GM21381 (cell line): ENCODE results near the gene HNRNPUL1.
A peak's percentile ranks its signal among the peaks of the same experiment; 100 is the strongest.
"Not testable (repeated sequence)": the region's sequence is repeated elsewhere in the genome, so short reads cannot be mapped to it uniquely, and the experiment has no call there.

ENCODE experiments used
- ATAC-seq: cut with Tn5 transposase; IDR thresholded peaks from one replicate; pipeline ENCODE4 v1.9.1; 2021; ENCODE audit warnings: mild to moderate bottlenecking, moderate library complexity; ENCODE audit not compliant: unreplicated experiment

HNRNPUL1 gene

DNA sequence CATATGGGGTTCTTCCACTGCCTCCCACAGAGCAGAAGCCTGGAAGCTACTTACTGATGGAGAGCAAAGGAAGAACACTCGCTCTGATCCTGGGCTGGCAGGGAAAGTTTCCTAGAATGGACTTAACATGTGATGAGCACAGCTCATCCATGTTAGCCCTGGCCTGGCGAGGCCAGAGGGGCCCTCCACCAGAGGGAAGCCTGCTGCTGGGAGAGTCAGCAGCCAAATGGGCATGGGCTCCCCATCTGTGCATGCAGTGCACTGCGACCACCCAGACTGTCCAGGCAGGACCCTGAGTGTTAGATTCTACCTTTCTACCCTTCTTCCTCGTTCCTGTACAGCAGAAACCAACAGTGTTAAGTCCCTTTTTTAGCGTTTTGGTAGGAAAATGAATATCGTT, 8.9 kb downstream of the HNRNPUL1 start:
- ATAC-seq = no peak

DNA sequence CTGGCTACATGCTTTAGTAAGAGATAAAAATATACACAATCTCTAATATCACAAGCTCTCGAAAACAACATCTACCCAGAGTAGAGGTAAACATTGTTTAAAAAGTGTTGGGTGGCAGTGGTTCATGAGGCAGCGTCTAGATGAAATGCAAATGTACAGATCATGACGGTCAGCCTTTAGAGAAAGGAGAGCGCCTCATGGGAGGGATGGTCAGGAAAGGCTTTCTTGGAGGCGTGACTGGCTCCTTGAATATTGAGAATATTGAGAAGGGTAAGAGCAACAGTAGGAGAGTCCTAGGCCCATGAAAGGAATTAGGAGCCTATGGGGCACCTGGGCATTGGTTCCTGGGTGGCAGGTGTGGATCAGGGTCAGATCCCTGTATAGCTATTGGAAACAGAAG, 10.6 kb downstream of the HNRNPUL1 start:
- no peak for ATAC-seq

DNA sequence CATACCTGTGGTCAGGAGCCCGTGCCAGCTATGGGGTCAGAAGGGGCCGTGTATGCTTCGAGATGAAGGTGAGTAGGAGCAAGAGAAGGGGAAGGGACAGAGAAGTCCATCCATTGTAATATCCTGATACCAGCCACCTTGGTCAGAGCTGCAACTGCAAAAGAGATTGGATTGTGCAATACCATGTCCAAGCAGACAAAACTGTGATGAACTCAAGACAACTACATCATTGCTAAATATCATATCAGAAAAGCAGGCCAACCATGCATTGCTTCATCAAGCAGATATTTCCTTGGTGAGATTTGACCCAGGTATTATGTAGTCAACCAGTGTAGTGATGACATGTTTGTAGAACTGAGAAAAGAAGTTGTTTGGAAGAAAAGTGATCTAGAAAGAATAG, 12.1 kb downstream of the HNRNPUL1 start:
- ATAC-seq = no peak

DNA sequence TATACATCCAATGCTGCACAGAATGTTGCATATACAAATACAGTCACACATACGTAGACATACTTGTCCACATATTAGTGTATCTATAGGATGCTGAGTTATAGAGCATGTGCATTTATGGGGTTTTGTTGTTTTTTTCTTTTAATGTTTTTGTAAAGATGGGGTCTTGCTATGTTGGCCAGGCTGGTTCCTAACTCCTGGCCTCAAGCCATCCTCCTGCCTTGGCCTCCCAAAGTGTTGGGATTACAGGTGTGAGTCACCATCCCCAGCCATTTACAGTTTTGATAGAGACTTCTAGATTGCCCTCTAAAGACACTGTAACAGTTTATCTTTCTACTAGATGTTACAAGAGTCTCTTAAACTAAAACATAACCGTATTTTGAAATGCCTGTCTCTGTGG, 14.3 kb downstream of the HNRNPUL1 start:
- no peak for ATAC-seq

DNA sequence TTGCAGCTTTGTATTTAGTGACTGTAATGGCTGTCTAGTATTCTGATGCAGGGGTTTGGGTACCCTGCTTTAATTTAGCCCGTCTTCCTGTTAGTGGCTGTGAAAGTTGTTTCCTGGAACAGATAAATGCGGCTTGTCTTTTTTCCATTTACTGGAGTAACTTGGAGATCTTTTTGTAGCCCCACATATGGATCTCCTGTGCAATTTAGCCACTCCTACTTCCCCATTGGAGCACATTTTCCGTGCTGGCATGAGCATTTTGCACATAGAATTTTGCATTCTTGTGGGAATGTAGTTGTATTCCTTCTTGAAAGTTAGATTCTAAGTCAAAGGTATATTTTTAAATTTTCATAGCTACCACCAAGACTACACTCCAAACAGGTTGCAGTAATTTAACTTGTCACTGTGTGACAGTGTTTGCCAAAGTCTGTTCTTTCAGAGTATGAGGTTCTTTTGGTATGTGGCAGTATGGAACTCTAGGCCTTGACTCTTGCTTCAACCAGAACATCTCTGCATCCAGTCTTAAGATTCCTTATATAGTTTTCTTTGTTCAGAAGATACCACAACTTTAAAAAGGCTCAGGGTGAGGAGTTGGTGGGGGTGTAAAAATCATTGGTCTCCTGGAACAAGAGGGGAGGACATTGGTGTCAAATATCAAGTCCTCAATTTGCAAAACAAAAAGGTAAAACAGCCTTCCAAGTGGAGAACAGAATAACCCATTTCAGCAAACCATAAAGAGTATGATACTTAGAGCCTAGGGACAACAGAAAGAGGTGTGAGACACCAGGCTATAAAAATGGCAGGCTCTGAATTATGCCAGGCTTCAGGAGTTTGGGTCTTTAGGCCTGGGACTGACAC, 24.7 kb downstream of the HNRNPUL1 start:
- ATAC-seq = no peak

DNA sequence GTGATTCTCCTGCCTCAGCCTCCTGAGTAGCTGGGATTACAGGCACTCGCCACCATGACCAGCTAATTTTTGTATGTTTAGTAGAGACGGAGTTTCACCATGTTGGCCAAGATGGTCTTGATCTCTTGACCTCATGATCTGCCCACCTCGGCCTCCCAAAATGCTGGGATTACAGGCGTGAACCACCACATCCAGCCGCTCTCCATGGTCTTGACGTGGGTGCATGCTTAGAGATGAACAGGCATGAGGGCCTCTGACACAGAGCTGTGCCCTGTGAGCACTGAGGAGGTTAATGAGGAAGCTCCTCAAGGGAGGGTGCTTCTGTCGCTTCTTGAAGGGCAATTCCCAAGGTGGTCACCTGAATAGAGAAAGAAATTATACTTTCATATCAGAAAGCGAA, 25.6 kb downstream of the HNRNPUL1 start:
- not testable (repeated sequence) for ATAC-seq

DNA sequence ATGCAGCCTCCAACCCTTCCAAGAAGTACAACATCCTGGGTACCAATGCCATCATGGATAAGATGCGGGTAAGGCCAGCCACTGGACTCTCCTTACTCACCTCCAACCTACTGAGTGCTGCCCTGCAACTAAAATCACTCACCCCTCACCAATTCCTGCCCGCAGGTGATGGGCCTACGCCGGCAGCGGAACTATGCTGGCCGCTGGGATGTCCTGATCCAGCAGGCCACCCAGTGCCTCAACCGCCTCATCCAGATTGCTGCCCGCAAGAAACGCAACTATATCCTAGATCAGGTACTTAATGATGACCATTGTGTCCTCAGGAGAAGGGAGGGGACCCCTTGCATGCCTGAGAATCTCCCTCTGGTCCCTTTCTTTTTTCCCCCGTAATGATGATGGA, 30.2 kb downstream of the HNRNPUL1 start:
- no peak for ATAC-seq

DNA sequence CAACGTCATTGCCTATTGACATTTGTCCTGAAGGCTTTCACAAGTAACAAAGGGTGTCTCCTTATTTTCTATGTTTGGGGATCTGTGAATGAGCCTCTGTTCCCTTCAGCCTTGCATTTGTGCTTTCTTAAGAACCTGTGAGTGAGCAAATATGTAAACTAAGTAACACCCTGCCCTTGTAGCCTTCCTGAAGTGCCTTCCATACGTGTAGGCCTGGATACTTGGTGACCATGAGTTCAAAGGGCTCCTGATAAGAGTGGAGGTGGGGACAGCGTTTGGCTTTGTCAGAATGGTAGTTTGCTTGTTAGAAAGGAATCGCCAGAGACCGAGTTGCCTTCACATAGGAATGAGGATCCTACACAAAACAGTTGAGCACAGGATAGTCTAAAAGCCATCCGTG, 31.3 kb downstream of the HNRNPUL1 start:
- ATAC-seq = no peak

DNA sequence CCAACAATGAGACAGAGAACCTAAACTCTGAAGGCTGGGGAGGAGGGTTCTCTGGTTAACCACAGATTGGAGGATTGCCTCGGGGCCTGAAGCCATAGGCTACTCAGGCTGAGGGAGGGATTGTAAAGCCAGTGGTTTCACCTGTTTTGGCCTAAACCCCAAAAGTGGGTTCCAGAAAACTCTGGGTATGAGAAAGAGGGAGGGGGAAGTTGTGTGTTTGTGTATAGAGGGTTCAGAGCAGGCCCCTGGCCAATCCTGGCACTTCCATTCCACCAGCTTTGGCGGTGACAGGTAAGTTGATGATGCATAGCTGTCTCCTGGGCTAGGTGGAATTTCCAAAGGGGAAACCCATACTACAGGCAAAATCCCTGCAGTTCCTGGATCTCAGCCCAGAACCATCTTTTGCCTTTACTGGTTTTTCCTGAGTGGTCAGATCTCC, 32.3 kb downstream of the HNRNPUL1 start:
- no peak for ATAC-seq

DNA sequence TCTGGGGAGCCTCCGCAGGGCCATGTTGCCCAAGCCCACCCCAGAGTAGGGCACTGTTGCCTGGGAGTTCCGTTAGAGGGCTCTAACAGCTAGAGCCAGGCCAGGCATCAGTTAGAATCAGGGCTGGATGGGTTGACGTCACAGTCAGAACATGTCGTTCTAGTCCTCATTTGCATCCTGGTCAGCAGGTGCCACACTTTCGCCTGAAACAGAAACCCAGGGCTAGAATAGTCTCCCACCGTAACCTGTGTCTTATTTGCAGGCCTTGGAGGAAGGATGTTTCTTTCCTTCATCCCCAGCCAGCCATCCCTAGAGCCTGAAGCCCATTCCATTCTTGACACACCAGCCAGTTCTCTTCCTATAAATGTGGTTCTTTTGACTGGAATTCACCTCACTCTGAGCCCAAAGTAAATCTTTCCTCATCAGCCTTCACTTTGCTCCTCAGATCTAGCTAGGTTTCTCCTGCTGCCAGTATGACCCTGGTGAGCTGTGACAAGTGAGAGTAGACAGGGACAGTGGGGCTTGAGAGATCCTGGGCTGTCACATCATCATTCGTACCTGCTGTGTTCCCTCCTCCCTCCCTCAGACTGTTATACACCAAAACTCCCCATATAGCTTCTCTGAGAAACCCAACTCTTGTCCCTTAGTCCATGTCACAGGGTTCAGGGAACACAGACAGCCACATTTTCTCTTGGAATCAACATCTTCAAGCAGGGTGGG, 33.6 kb downstream of the HNRNPUL1 start:
- ATAC-seq = peak; percentile 78

DNA sequence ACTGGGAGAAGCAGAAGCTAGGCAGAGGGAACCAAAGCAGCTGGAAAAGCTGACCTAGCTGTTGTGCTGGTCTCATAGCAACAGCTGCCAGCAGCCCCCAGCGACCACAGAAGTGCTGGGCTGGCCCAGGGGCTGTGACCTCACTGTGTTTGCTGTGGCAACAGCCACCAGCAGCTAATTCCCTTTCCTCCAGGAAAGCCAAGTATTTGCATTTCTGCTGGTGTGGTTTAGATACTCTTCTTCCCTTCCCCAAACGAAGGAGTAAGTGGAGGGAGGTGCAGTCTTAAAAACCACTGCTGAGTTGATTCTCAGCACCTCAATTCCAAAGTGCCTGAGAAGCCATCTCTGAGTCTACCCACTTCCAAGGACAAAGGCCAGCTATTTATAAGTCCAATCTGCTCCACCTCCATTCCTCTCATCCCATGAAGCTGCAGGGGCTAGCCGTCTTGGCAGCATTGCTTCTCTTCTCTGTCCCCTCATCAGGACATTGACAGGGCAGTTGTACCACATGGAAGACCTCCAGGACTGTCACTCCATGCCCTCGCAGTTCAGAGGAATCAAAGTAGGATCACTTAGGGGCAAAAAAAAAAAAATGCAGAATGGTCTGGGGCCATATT, 34.3 kb downstream of the HNRNPUL1 start:
- peak; percentile 18 for ATAC-seq

DNA sequence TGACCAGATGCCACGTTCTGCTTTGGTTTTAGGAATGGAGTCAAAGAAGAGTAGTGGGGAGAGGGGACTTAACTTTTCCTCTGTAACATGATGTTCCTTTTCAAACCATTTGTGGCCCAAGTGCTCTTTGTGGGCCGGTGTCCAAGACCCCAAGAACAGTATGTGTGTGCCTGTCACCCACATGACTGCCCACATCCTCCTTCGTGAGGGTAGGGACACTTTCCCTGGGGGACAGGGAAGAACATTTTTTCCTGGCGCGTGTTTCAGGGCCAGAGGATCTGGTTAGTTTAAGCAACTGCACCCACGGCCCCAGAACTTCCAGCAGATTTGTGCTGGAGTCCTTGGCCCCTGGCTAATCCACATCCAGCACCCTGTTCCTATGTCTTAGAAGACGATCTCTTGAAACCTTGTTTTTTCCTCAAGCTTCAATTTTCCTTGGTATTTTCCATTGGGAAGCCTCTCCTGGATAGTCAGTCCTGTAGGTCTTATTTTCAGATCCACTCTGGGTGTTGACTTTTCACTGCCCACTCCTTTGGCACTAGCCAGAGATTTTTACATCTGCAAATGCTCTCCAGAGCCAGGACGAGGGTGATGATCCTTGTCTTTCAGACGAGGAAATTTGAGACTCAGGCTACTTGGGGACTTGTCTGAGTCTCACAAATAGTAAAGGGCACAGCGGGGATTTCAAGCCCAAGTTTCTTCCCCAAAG, 35.0 kb downstream of the HNRNPUL1 start:
- no peak for ATAC-seq

DNA sequence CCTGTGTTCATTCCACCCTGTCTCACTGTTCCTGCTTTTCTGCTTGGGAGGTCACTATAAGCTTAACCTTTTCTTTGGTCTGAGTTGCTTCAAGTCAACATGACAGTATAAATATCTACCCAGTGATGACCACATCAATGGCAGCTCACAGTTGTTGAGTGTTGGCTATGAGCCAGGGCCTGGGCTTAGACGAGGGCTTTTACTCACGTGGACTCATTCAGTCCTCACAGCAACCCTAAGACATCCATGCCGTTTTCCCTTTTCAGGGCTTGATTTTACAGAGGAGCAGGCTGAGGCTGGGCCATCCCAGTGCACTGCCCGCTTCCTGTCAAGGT, 35.5 kb downstream of the HNRNPUL1 start:
- ATAC-seq = no peak

DNA sequence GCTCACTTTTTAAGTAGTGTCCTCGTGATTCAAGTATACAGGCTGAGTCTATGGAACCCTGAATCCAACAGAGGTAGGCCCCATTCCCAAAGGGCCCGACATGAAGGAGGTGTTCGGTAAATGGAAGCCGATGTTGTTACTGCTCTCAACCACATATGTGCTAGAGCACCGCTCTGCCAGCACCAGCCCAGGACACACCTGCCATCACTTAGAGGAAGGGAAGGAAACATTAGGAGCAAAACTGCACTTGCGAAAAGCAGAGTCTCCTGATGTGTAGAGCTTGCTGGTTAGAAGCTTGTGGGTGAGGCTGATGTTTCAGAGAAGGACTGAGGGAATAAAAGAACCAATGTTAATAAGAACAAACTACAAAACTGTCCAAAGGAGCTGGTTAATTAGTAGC, 36.4 kb downstream of the HNRNPUL1 start:
- ATAC-seq = no peak

DNA sequence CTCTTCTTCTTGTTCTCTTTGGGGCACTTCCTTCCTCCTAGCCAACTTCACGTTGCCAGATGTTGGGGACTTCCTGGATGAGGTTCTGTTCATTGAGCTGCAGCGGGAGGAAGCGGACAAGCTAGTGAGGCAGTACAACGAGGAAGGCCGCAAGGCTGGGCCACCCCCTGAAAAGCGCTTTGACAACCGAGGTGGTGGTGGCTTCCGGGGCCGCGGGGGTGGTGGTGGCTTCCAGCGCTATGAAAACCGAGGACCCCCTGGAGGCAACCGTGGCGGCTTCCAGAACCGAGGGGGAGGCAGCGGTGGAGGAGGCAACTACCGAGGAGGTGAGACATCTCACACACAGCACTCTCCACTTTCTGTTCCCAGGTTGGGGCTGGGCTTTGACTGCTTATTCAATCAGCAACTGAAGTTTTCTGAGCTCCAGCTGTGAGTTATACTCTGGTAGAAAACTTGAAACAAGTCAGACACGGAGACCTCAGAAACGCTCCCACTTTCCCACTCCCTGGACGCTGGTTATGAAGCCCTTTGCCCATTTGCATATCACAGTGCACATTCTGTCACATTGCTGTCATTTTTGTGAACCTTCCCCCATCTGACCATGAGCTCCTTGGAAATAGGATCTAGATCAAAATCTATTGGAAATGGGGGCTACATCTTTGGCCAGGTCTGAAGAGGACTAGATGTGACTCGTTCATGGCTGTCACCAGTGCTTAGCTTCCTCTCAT, 38.6 kb downstream of the HNRNPUL1 start:
- no peak for ATAC-seq

DNA sequence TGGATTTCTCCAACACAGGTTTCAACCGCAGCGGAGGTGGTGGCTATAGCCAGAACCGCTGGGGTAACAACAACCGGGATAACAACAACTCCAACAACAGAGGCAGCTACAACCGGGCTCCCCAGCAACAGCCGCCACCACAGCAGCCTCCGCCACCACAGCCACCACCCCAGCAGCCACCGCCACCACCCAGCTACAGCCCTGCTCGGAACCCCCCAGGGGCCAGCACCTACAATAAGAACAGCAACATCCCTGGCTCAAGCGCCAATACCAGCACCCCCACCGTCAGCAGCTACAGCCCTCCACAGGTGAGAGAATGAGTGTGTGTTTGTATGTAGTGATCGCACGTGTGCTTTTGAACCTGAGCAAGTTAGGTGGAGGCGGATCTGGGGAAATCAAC, 39.8 kb downstream of the HNRNPUL1 start:
- ATAC-seq = no peak

DNA sequence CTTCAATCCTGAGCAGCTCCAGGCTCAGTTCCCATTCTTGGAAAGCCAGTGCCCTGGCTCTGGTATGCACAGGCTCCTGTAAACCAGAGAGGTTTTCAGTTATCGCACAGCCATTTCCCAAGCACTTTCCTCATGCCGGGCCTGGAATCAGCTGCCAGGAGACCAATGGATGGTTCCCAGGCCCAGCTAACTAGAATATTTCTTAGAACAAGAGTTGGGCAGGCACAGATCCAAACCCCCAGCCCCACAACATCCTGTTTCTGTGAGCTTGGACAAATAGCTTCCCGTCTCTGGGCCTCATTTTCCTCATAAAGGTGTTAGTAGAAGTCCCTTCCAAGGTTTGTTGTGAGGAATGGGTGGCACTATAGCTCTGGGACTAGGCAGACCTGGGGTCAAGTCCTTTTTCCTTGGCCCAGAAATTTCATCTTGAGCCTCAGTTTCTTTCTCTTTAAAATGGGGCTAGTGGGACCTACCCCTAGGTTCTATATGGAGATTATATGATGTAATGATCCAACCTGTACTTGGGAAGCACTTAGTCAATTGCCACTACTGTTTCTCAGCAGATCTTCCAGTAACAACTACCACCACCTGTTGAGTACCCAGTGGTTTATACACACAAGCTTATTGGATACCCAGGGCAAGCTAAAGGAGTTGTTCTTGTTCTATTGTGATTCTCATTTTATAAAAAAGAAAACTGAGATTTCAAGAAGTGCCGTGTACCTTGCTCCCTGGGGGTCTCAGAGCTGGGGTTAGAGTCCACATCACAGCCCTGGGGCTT, 40.7 kb downstream of the HNRNPUL1 start:
- ATAC-seq = no peak

DNA sequence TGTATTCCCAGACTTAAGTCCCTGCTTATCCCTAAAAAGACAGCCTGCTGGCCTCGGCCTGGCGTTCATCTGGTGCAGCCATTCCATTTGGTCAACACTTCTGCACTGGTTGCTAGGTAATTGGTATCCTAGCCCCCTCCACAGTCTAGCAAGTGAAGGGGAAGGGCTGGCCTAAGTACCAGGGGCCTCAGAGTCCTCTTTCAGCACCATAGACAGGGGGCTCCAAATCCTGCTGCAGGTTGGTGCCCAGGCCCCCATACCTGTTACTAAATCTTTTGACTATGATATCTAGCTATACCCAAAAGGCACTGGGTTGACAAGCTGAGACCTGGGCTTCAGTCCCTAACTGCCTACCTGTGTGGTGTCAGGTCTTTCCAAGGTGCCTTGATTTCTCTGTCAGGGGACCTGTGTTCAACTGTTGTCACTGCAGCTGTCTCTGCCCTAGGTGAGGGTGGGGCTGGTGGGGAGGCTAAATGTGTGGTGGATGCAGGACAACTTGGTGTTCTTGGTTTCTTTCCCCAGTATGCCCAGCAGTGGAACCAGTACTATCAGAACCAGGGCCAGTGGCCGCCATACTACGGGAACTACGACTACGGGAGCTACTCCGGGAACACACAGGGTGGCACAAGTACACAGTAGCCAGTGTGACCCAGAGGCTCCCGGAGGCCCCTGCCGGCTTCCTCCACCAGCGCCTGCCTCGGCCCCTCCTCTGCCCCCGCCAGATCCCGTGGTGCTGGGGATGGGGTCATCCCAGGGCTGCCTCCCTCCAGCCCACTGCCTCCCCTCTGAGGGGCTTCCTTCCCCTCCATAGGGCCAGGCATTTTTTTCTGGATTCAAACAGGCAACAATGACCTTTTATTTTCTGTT, 42.0 kb downstream of the HNRNPUL1 start:
- ATAC-seq = no peak
